SH-SY5Y (cell line): ENCODE measurements around the gene RBMS3.
A peak's percentile ranks its signal among the peaks of the same experiment; 100 is the strongest.

Source experiments
- GATA2 ChIP-seq: IDR thresholded peaks from 2 replicates; pipeline ENCODE4 v1.6.1; 2011; ENCODE audit warnings: mild to moderate bottlenecking, low read depth, low read length
- GATA3 ChIP-seq: IDR thresholded peaks from 2 replicates; pipeline ENCODE4 v1.6.1; 2011; ENCODE audit warnings: low read depth, mild to moderate bottlenecking, low read length, moderate library complexity

The RBMS3 gene

GRCh38 chr3:29880809-29881208, 599.9 kb downstream of the RBMS3 start:
- no peak for TF ChIP-seq GATA2
- TF ChIP-seq GATA3, result no peak

GRCh38 chr3:29887451-29887850, 606.6 kb downstream of the RBMS3 start:
- TF ChIP-seq GATA3, result no peak
- TF ChIP-seq GATA2, result no peak

- TF ChIP-seq GATA2 (no peak), GATA3 (no peak)
Observed at GRCh38 chr3:29889215-29889614, 608.3 kb downstream of the RBMS3 start.

- TF ChIP-seq GATA3 (no peak), GATA2 (no peak)
Observed at GRCh38 chr3:29890801-29891200, 609.9 kb downstream of the RBMS3 start.

GRCh38 chr3:29892976-29893554, 612.2 kb downstream of the RBMS3 start:
- no peak for TF ChIP-seq GATA3
- TF ChIP-seq GATA2, result no peak

DNA sequence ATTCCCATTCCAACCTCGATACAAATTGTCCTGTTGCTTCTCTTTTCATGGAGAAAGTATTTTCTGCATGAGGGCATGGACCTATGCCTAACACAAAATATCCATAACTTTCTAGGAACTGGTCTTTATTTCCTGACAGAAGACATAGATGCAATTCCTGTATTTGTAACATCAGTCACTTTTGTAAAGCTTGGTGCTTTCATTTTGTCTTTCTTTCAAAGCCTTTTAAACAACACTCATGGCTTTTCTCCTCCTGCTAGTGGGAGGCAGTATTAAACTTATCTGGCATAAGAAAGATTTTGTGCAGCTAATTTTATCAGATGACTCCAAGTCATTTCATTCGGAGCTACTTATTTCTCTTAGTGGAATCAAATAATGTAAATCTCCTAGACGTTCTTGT, 616.0 kb downstream of the RBMS3 start:
- TF ChIP-seq GATA2, result no peak
- TF ChIP-seq GATA3, result no peak

DNA sequence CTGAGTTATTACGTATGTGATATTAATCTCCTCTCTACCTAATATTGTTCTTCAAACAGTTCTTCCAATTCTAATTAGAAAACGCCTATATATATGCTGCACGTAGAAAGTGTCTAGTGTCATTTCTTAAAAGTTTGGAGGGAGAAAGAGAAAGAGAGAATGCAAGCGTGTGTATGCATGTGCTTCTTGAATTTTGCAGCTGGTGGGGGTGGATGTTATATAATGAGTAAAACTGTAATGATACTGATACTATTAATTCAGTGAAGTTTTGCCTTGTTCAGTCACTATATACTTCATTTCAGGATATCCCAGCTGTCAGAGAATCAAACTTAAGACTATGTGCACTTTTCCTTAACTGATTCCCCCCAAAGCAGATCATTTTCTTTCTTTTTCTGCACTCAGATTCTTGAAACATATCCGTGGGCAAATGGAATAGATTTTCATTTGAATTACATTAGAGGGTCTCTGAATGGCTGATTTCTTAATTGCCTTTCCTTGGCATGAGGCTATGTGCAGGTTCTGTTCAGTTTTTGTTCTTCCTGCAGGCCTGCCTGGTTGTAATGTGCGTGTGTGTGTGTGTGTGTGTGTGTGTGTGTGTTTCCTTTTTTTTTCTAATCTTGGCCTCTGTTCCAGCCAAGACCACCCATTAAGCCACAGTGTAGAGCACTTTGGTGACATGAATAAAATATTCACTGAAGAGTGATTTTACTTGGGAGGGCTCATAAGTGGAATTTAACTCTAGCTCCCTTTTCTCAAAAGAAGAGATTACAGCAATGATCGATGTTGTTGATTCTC, 617.5 kb downstream of the RBMS3 start:
- TF ChIP-seq GATA3 (no peak), GATA2 (no peak)

DNA sequence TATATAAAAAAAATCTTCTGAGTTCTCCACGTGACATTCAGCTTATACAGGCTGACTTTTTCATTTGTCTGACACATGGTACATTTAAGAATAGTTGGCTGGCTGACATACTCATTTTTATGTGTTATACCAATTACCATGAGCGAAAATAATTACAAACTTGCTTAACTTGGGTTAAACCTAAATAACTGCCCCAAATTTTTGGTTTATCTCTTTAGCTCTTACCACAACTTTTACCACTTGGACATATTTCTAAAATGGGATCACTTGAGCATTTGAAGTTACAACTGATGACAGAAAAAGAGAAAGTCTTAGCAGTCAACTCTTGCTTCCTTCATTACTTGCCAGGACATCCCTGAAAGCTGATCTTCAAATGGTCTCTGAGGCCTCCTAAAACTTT, 618.1 kb downstream of the RBMS3 start:
- TF ChIP-seq GATA2 (no peak), GATA3 (no peak)

GRCh38 chr3:29901097-29901496, 620.2 kb downstream of the RBMS3 start:
- TF ChIP-seq GATA2 (no peak), GATA3 (no peak)

GRCh38 chr3:29903600-29903999, 622.7 kb downstream of the RBMS3 start:
- no peak for TF ChIP-seq GATA2
- no peak for TF ChIP-seq GATA3

GRCh38 chr3:29906906-29907305, 626.0 kb downstream of the RBMS3 start:
- TF ChIP-seq GATA3 (no peak), GATA2 (no peak)

DNA sequence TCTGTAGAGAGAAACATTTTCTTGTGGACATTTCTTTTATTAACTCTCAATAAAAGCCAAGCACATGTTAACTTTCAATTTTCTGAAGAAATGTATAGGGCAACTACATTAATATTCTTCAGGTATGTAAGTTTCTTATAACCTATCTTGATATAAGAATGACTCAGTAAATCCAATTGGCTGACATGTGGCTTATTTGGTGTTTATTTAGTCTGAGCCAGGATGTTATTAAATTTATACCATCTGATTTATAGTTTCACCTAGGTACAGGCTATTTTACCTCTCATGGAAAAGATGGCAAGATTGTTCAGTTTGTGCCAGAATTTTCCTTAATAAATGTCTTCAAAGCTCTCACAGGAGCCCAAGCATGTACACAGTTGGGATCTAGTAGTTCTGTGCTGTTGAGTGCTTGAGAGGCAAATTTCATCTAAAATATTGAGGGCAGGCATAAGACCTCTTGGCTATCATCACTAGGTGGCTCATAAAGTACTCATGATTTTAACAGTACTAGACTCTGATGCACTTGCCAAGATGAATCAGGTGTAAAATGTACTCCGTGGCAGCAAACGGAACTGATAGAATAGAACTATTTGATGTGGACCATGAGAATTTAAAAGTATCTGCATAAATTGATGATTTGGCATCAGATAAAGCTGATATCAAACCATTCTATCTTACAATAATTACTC, 631.9 kb downstream of the RBMS3 start:
- TF ChIP-seq GATA2, result no peak
- no peak for TF ChIP-seq GATA3

GRCh38 chr3:29914861-29915524, 634.1 kb downstream of the RBMS3 start:
- TF ChIP-seq GATA2 (no peak), GATA3 (no peak)

DNA sequence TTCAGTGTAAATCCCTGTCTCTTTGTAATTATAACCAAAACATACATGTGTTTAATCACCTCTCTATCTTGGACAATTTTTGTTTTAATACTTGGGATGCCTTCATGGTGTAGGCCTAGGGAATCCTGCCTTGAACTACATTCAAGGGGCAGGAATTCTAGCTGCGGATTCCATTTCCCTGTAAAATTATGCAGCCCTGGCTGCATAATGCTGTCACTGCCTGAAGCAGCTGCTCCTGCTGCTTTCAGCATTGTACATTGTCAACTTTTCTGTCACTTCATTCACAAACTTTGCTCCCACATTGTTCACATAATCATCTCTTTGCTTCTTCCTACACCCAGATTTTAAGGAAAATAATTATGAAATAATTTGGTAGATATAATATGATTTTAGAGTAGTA, 638.7 kb downstream of the RBMS3 start:
- TF ChIP-seq GATA2, result no peak
- TF ChIP-seq GATA3, result no peak

DNA sequence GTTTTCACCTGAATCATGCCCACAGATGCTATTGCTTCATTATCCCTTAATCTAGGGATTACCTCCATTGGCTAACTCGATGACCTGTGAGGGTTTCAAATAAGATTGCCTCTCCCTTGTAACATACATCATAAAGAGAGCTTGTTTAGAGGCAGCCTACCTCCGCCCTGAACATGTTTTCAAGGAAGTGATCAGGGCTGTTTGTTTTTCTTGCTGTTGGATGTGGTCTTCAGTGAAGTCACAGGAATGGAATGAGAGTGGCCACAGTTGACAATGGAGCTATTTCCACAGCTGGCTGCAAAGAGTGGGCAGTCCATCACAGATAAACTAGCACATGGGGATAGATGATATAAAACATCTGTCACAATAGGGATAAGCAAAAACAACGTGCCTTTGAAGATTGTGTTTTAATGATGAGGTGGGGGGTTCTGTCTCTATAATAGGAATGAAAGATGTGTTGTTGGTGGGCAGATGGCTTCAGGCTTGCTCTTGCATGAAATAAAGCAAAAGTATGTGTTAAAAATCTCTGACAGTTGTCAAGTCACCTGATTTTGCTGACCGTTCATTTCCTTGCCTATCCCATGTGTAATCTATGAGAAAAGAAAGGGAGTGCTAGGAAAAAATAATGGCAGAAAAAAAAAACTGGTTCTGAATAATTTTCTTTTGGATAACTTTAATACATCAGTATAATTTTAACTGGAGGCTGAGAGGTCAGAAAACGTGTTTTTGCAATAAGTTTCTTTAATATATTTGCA, 642.3 kb downstream of the RBMS3 start:
- TF ChIP-seq GATA3 (no peak), GATA2 (peak; percentile 24; the same call in 1 of the 2 replicates)
